ENCODE results near the gene GMIP. TPM values are rescaled to one million over a fixed set of nuclear protein-coding genes. Genes with fewer than 3 reads are reported as not detected.

GMIP gene
- total and polyA plus RNA-seq, 7 donors = 0.51 to 2.3 (median 1.4) TPM

DNA sequence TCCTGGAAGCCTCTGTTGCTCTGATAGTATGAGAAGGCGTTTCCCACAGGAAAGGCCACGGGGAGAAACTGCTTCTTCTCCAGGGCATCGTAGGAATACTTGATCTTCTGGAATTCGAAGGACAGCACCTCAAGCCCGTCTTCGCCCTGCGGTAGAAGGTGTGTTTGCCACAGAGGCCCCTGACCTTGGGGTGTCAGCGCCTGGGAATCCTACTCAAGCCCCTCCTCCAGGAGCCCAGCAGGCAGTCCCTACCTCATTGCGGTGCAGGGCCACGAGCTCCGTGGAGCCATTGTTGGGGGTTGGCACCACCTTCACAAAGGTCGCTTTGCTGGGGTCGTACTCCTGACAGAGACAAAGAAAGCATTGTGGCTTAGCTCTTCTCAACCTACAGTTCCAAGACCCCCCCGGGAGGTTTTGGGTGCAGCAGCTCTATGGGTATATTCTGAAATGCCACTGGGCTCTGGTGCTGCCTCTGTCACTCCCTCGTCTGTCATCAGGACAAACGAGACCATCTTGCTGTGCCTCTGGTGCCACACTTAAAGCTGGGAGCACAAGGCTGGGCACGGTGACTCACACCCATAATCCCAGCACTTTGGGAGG is 16.3 kb upstream of the GMIP start:
- H3K9me3 ChIP-seq = no peaks in the 10 kb centered on the region
- 84 to 86% (median 86%) methylated on average over 17 of the region's 17 CpGs for WGBS, 3 donors
- DNase-seq = no peak
- intact Hi-C loops (cut with DNase I) = loop anchor here in 1 of 2 donors (5.0 kb wide), 1 partner anchor 118 kb away; no protein-coding TSS in a partner anchor
- peaks cover 8 to 58% of the 10 kb centered on the region in 2 donors for H3K36me3 ChIP-seq (ENCODE audit: insufficient read depth in 1 of 2, low read depth in 1 of 2)
- ATAC-seq = no peak
- H3K4me1 ChIP-seq = peaks cover 14% of the 10 kb centered on the region
- TF ChIP-seq, protein P1, sequence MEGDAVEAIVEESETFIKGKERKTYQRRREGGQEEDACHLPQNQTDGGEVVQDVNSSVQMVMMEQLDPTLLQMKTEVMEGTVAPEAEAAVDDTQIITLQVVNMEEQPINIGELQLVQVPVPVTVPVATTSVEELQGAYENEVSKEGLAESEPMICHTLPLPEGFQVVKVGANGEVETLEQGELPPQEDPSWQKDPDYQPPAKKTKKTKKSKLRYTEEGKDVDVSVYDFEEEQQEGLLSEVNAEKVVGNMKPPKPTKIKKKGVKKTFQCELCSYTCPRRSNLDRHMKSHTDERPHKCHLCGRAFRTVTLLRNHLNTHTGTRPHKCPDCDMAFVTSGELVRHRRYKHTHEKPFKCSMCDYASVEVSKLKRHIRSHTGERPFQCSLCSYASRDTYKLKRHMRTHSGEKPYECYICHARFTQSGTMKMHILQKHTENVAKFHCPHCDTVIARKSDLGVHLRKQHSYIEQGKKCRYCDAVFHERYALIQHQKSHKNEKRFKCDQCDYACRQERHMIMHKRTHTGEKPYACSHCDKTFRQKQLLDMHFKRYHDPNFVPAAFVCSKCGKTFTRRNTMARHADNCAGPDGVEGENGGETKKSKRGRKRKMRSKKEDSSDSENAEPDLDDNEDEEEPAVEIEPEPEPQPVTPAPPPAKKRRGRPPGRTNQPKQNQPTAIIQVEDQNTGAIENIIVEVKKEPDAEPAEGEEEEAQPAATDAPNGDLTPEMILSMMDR (IDR thresholded peaks at IDR 0.05) = no peak
- no peak overlapping the region for H3K27ac ChIP-seq
- H3K27me3 ChIP-seq (ENCODE audit: insufficient read depth in 3 of 3, low read length in 2 of 3) = no peaks in the 10 kb centered on the region
- no peak overlapping the region for H3K4me3 ChIP-seq

DNA sequence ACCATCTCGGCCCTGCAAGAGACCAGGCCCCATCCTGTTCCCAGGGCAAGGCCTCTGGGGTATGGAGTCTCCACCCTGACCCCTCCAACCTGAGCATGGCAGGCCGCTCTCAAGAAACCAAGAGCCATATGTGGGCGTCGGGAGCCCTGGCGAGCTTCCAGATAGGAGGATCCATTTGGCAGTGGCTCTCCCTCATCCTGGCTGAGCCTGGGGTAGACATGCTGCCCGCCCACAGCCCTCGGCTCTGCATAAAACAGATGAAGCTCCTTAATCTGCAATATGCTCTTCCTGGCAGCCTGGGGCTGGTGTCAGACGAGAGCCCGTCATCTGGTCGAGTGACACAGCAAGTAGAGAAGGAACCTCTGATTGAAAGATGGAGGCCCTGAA is 13.9 kb upstream of the GMIP start:
- WGBS, 3 donors = 63 to 68% (median 65%) methylated on average over 10 of the region's 10 CpGs
- H3K36me3 ChIP-seq (ENCODE audit: insufficient read depth in 1 of 2, low read depth in 1 of 2) = peaks cover 19 to 82% of the 10 kb centered on the region in 2 donors
- no peak overlapping the region for H3K4me3 ChIP-seq
- no peak for ATAC-seq
- H3K27me3 ChIP-seq (ENCODE audit: insufficient read depth in 3 of 3, low read length in 2 of 3) = no peaks in the 10 kb centered on the region
- intact Hi-C loops (cut with DNase I) = no loop called here
- peaks cover 9% of the 10 kb centered on the region for H3K4me1 ChIP-seq
- H3K27ac ChIP-seq = no peak overlapping the region
- peak in 1 of 2 donors; percentile 25 for DNase-seq
- TF ChIP-seq, protein P1 (IDR thresholded peaks at IDR 0.05) = no peak
- H3K9me3 ChIP-seq = no peaks in the 10 kb centered on the region

DNA sequence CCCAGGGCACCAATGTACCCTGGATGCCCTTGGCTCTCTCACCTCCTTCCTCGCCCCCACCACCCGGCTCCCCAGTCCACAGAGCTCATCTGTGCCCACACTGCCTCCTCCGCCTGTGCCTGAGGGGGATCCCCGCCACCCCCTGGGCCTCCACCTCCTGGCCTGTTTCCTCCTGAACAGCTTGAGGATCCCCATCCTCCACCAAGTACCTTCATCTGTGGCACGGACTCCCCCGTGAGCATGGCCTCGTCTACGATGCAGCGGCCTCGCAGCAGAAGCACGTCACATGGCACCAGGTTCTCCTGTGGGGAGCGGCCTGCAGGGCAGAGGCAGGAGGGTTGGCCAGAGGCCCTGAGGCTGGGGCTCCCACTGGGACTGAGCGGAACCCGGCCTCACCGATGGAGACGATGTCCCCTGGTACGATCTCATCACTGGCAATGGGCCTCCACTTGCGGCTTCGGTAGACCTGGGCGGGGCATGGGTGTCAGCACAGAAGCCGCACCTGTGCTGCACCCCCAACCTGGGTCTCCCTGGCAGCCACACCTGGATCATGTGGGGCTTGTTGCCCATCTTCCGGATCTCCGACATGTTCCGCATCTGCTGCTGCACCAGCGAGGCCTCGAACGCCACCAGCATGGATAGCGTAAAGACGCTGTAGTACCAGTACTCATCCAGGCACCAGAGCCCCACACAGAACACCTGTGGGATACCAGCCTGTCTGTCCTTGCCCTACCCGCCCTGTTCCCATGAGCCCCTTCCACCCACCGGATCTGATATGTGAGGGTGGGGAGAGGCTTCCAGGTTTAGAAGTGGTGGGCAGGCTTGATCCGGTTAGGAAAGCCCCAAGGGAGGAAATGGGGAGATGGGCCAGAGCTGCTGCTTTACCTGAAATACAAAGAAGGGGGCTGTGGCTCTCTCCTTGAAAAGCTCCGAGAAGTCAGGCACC is 13.3 kb upstream of the GMIP start:
- intact Hi-C loops (cut with DNase I) = no loop called here
- Histone ChIP-seq H3K4me3 (no peak overlapping the region), H3K27me3 (ENCODE audit: insufficient read depth in 3 of 3, low read length in 2 of 3) (no peaks in the 10 kb centered on the region), H3K4me1 (peaks cover 2% of the 10 kb centered on the region), H3K27ac (no peak overlapping the region), H3K36me3 (ENCODE audit: insufficient read depth in 1 of 2, low read depth in 1 of 2) (peaks cover 19 to 84% of the 10 kb centered on the region in 2 donors), H3K9me3 (no peaks in the 10 kb centered on the region)
- WGBS, 3 donors = 93% methylated on average over 32 to 33 of the region's 33 CpGs
- TF ChIP-seq, protein P1 (IDR thresholded peaks at IDR 0.05) = no peak
- DNase-seq = peak in 1 of 2 donors; percentile 42
- ATAC-seq = no peak

DNA sequence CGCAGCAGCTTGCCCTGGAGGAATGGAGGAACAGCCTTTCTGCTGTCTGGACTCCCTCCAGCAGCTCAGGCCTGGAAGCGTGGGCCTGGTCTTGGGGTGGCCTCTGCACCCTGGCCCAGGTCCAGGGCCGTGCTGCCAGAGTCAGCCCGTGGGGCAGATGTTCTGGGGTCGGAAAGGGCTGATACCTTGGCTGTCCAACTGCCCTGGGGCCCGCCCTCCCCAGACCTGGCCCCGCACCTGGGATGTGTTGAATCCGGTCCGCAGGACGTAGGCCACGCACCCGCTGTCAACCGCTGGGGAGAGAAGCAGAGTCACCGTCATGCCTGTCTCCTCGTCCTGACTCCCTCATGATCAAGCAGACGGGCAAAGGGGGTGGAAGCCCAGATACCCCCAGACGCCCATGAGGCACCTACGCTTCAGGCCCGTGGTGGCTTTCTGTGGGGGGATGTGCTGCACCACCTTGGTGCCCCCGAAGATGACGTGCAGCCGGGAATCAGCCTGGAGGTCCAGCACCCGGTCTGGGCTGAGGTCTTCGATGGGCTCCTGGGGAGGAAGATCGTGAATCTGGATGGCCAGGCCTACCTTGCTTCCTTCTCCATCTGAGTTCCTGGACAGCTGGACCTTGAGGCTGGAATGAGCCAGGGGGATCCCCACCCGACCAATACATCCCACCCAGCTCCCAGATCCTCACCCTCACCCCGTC is 12.3 kb upstream of the GMIP start:
- intact Hi-C loops (cut with DNase I) = no loop called here
- ATAC-seq (no peak), DNase-seq (peak in 1 of 2 donors; percentile 32)
- Histone ChIP-seq H3K9me3 (no peaks in the 10 kb centered on the region), H3K27ac (no peak overlapping the region), H3K4me1 (no peaks in the 10 kb centered on the region), H3K36me3 (ENCODE audit: insufficient read depth in 1 of 2, low read depth in 1 of 2) (peaks cover 19 to 94% of the 10 kb centered on the region in 2 donors), H3K4me3 (no peak overlapping the region), H3K27me3 (ENCODE audit: insufficient read depth in 3 of 3, low read length in 2 of 3) (no peaks in the 10 kb centered on the region)
- WGBS, 3 donors = 88 to 94% (median 91%) methylated on average over 27 of the region's 27 CpGs
- TF ChIP-seq, protein P1 (IDR thresholded peaks at IDR 0.05) = no peak
